IMR-90 (cell line): Measurements from ENCODE around the gene NDUFB11. TPM values are rescaled to one million over a fixed set of nuclear protein-coding genes. Genes with fewer than 3 reads are reported as not detected.

Experiments used
- ATAC-seq: fragments of 200-7000 bp; cut with Tn5 transposase; 2 replicates; pipeline ENCODE4 v1.9.1; 2020; ENCODE audit warnings: low read depth, mild to moderate bottlenecking, moderate library complexity
- BruUV-seq: library from RNA; stranded (reverse); fragments of 400-500 nt; replicated peaks from 2 replicates; lab custom pipeline; 2021; lab: Mats Ljungman, UMichigan
- CTCF ChIA-PET: fragments of 300-600 bp; formaldehyde crosslinking; extraction: SDS; loops from one replicate; lab custom pipeline; 2021; ENCODE audit warnings: antibody characterized with exemption; lab: Yijun Ruan, JAX
- POLR2A ChIA-PET: fragments of 300-600 bp; sonication (Branson Sonifier 250); formaldehyde crosslinking; loops from one replicate; lab custom pipeline; 2022; ENCODE audit warnings: antibody characterized with exemption; ENCODE audit not compliant: unreplicated experiment; lab: Charles Lee
- DNase-seq: peaks from one replicate; pipeline ENCODE4 v3.0.0; 2013
- H2AFZ ChIP-seq: replicated peaks from 2 replicates; pipeline ENCODE3; 2013; ENCODE audit warnings: low read length, mild to moderate bottlenecking; ENCODE audit not compliant: poor library complexity
- H2AK5ac ChIP-seq: 2 replicates; pipeline ENCODE4 v1.6.1; 2013; ENCODE audit warnings: low read depth, low read length, inconsistent platforms
- H2AK9ac ChIP-seq: replicated peaks from 2 replicates; pipeline ENCODE3; 2013; ENCODE audit warnings: mild to moderate bottlenecking, low read depth, low read length, moderate library complexity; ENCODE audit not compliant: poor library complexity
- H2BK120ac ChIP-seq: 2 replicates; pipeline ENCODE4 v1.6.1; 2013; ENCODE audit warnings: low read depth, low read length, inconsistent platforms
- H2BK15ac ChIP-seq: 3 replicates; pipeline ENCODE4 v1.6.1; 2013; ENCODE audit warnings: low read depth, low read length, inconsistent platforms
- H2BK20ac ChIP-seq: 2 replicates; pipeline ENCODE4 v1.6.1; 2013; ENCODE audit warnings: low read depth, mild to moderate bottlenecking, inconsistent platforms, low read length, moderate library complexity
- H2BK5ac ChIP-seq: 2 replicates; pipeline ENCODE4 v1.6.1; 2013; ENCODE audit warnings: mild to moderate bottlenecking, low read depth, low read length, inconsistent platforms; ENCODE audit not compliant: poor library complexity, severe bottlenecking
- H3K14ac ChIP-seq: replicated peaks from 2 replicates; pipeline ENCODE4 v1.6.1; 2013; ENCODE audit warnings: low read depth, low read length, inconsistent platforms
- H3K18ac ChIP-seq: 2 replicates; pipeline ENCODE4 v1.6.1; 2013; ENCODE audit warnings: low read depth, low read length, control low read depth
- H3K23ac ChIP-seq: 2 replicates; pipeline ENCODE4 v1.6.1; 2013; ENCODE audit warnings: low read depth, low read length, inconsistent platforms
- H3K27ac ChIP-seq: 2 replicates; pipeline ENCODE4 v1.5.1; 2013; ENCODE audit warnings: mild to moderate bottlenecking, control low read depth, low read length; ENCODE audit not compliant: insufficient read depth
- H3K27me3 ChIP-seq: 2 replicates; pipeline ENCODE4 v1.6.1; 2013; ENCODE audit warnings: low read length; ENCODE audit not compliant: control insufficient read depth, insufficient read depth
- H3K36me3 ChIP-seq: 2 replicates; pipeline ENCODE4 v1.6.1; 2013; ENCODE audit warnings: low read length, mixed read lengths; ENCODE audit not compliant: control insufficient read depth, insufficient read depth
- H3K4ac ChIP-seq: 2 replicates; pipeline ENCODE4 v1.6.1; 2013; ENCODE audit warnings: low read depth, low read length, inconsistent platforms
- H3K4me1 ChIP-seq: 2 replicates; pipeline ENCODE4 v1.6.1; 2013; ENCODE audit warnings: low read length, mixed read lengths; ENCODE audit not compliant: control insufficient read depth, insufficient read depth
- H3K4me2 ChIP-seq: 2 replicates; pipeline ENCODE4 v1.6.1; 2013; ENCODE audit warnings: low read depth, mild to moderate bottlenecking, control low read depth, low read length, moderate library complexity
- H3K4me3 ChIP-seq: 2 replicates; pipeline ENCODE4 v1.5.1; 2013; ENCODE audit warnings: low read depth, mild to moderate bottlenecking, control low read depth, low read length, moderate library complexity; ENCODE audit not compliant: insufficient read depth
- H3K56ac ChIP-seq: 2 replicates; pipeline ENCODE4 v1.6.1; 2013; ENCODE audit warnings: low read length, inconsistent platforms; ENCODE audit not compliant: insufficient read depth; ENCODE audit errors: extremely low read depth
- H3K79me1 ChIP-seq, 2 experiments: 2 replicates each; pipeline ENCODE4 v1.6.1; 2013; ENCODE audit warnings: low read length in 2 of 2, inconsistent platforms in 1 of 2, low read depth in 1 of 2
- H3K9ac ChIP-seq: 2 replicates; pipeline ENCODE4 v1.6.1; 2013; ENCODE audit warnings: low read depth, low read length, control low read depth
- H3K9me1 ChIP-seq: 2 replicates; pipeline ENCODE4 v1.6.1; 2013; ENCODE audit warnings: low read length, inconsistent platforms; ENCODE audit not compliant: insufficient read depth
- H3K9me3 ChIP-seq: 2 replicates; pipeline ENCODE4 v1.6.1; 2013; ENCODE audit warnings: low read length; ENCODE audit not compliant: control insufficient read depth, insufficient read depth
- H4K20me1 ChIP-seq: 2 replicates; pipeline ENCODE4 v1.6.1; 2013; ENCODE audit warnings: low read length, inconsistent platforms; ENCODE audit not compliant: insufficient read depth
- H4K5ac ChIP-seq: 2 replicates; pipeline ENCODE4 v1.6.1; 2013; ENCODE audit warnings: mild to moderate bottlenecking, low read depth, low read length, control low read depth
- H4K8ac ChIP-seq, 2 experiments: 2 replicates each; pipeline ENCODE4 v1.6.1; 2013; ENCODE audit warnings: low read depth in 2 of 2, low read length in 2 of 2, control low read depth in 1 of 2, inconsistent platforms in 1 of 2
- H4K91ac ChIP-seq: 2 replicates; pipeline ENCODE4 v1.6.1; 2013; ENCODE audit warnings: low read depth, low read length, inconsistent platforms; ENCODE audit not compliant: insufficient read depth
- BHLHE40 ChIP-seq: fragments of 150-350 bp; IDR thresholded peaks from 2 replicates; pipeline ENCODE4 v1.6.1; 2016; ENCODE audit warnings: mild to moderate bottlenecking, low read depth, low read length
- CHD1 ChIP-seq: IDR thresholded peaks from 2 replicates; pipeline ENCODE4 v1.6.1; 2012; ENCODE audit warnings: low read depth, low read length, improper control_type of control experiment
- ELK1 ChIP-seq: fragments of 150-350 bp; IDR thresholded peaks from 2 replicates; pipeline ENCODE4 v1.6.1; 2016; ENCODE audit warnings: low read depth, mild to moderate bottlenecking, low read length, moderate library complexity, borderline replicate concordance
- FOS ChIP-seq: fragments of 150-350 bp; IDR thresholded peaks from 2 replicates; pipeline ENCODE4 v1.6.1; 2016; ENCODE audit warnings: low read depth, low read length
- MAFK ChIP-seq: IDR thresholded peaks from 2 replicates; pipeline ENCODE4 v1.6.1; 2012; ENCODE audit warnings: low read depth, low read length, improper control_type of control experiment
- MAZ ChIP-seq: IDR thresholded peaks from 2 replicates; pipeline ENCODE4 v1.6.1; 2012; ENCODE audit warnings: low read depth, mild to moderate bottlenecking, low read length, improper control_type of control experiment, moderate library complexity, borderline replicate concordance
- NFE2L2 ChIP-seq: fragments of 150-350 bp; IDR thresholded peaks from 2 replicates; pipeline ENCODE4 v1.6.1; 2016; ENCODE audit warnings: low read depth, mild to moderate bottlenecking, low read length
- POLR2A ChIP-seq: IDR thresholded peaks from 2 replicates; pipeline ENCODE4 v1.6.1; 2012; ENCODE audit warnings: mild to moderate bottlenecking, low read depth, low read length
- RFX5 ChIP-seq: IDR thresholded peaks from 2 replicates; pipeline ENCODE4 v1.8.0; 2012; ENCODE audit warnings: low read depth, mild to moderate bottlenecking, low read length, moderate library complexity
- SMC3 ChIP-seq: fragments of 150-350 bp; IDR thresholded peaks from 2 replicates; pipeline ENCODE4 v1.6.1; 2016; ENCODE audit warnings: low read depth, mild to moderate bottlenecking, antibody characterized with exemption, low read length, moderate library complexity
- WGBS, 2 experiments: methylation state at CpG; one replicate each; pipeline versions ENCODE4 v1.1.5 to v1.1.7; 2013; ENCODE audit warnings: missing lambda C conversion rate in 2 of 2; ENCODE audit not compliant: insufficient read length in 1 of 2; ENCODE audit errors: extremely low coverage in 2 of 2; 5-methylcytosine and 5-hydroxymethylcytosine counted together
- dilution Hi-C: fragments of 300-500 bp; cut with HindIII; formaldehyde crosslinking; loops from one replicate; pipeline ENCODE4 v1.14.3; 2018; ENCODE audit warnings: low sequenced_read_pairs; ENCODE audit not compliant: unreplicated experiment
- in situ Hi-C: fragments of 300-500 bp; cut with MboI; formaldehyde crosslinking; loops from 3 replicates; pipeline ENCODE4 v1.14.3; 2019; ENCODE audit warnings: low sequenced_read_pairs, inconsistent platforms, mixed read lengths
- intact Hi-C: fragments of 100-400 bp; cut with micrococcal nuclease; formaldehyde crosslinking; loops from 2 replicates; pipeline ENCODE4 v1.10.0; 2022
- polyA plus RNA-seq, 3 experiments: library from polyadenylated mRNA; depleted of rRNA; stranded (reverse); fragments of >200 nt; gene quantifications; 2 replicates each; pipeline ENCODE4 v1.2.3, GENCODE V29; 2012; ENCODE audit warnings: low replicate concordance in 1 of 3
- total RNA-seq: library from RNA; depleted of rRNA; stranded (reverse); fragments of >200 nt; gene quantifications from 2 replicates; pipeline ENCODE4 v1.2.3, GENCODE V29; 2012

Gene NDUFB11
- total and polyA plus RNA-seq, 2 of the 4 experiments (the other 2 are of a cell fraction) = 17.0 to 58.3 TPM

GRCh38 chrX:47101206-47101605 is 43.3 kb downstream of the NDUFB11 start:
- H3K56ac ChIP-seq = no peak overlapping the region
- H3K9me1 ChIP-seq = no peaks in the 10 kb centered on the region
- TF ChIP-seq MAZ (no peak), ELK1 (no peak), SMC3 (no peak), CHD1 (no peak), FOS (no peak), RFX5 (no peak), BHLHE40 (no peak), NFE2L2 (no peak), POLR2A (no peak), MAFK (no peak)
- H2BK120ac ChIP-seq = no peak overlapping the region
- ChIA-PET POLR2A (no interaction called here), CTCF (interaction anchor here (0.6 to 1.1 kb wide), 2 partner anchors 8 to 18 kb away, joined by 3 to 5 read pairs; no protein-coding TSS in a partner anchor)
- no peak overlapping the region for H3K9ac ChIP-seq
- no peak overlapping the region for H4K91ac ChIP-seq
- in situ Hi-C loops = no loop called here
- no peak overlapping the region for H2BK5ac ChIP-seq
- no peak overlapping the region for H3K23ac ChIP-seq
- H3K36me3 ChIP-seq = no peaks in the 10 kb centered on the region
- H2BK20ac ChIP-seq = no peak overlapping the region
- no peak overlapping the region for H3K4me2 ChIP-seq
- H4K20me1 ChIP-seq = no peaks in the 10 kb centered on the region
- H3K18ac ChIP-seq = no peak overlapping the region
- intact Hi-C loops = no loop called here
- H2AK5ac ChIP-seq = no peak overlapping the region
- ATAC-seq = no peak
- 0 out of 2 replicates have a peak, but pooled peaks cover 3% of the 10 kb centered on the region for H3K9me3 ChIP-seq
- H4K8ac ChIP-seq = no peak overlapping the region
- H3K79me1 ChIP-seq = no peaks in the 10 kb centered on the region
- DNase-seq = no peak
- H4K5ac ChIP-seq = no peak overlapping the region
- peaks cover 22% of the 10 kb centered on the region for H3K27me3 ChIP-seq
- H2AK9ac ChIP-seq = no peak overlapping the region
- H3K4ac ChIP-seq = no peak overlapping the region
- no TSS peak for BruUV-seq
- no peak overlapping the region for H3K4me3 ChIP-seq
- H3K27ac ChIP-seq = no peak overlapping the region
- H2BK15ac ChIP-seq = no peak overlapping the region
- WGBS, 2 experiments = 50% methylated on average over 2 of the region's 4 CpGs; no CpG with 5 or more reads in 1 of the 2 experiments
- dilution Hi-C loops = no loop called here
- no peak overlapping the region for H3K14ac ChIP-seq
- H3K4me1 ChIP-seq = no peaks in the 10 kb centered on the region
- no peak overlapping the region for H2AFZ ChIP-seq
